ENCODE data around the gene KCNMB4.

KCNMB4 gene

GRCh38 chr12:70327541-70327940, 38.5 kb upstream of the KCNMB4 start:
- TF ChIP-seq, protein P1, sequence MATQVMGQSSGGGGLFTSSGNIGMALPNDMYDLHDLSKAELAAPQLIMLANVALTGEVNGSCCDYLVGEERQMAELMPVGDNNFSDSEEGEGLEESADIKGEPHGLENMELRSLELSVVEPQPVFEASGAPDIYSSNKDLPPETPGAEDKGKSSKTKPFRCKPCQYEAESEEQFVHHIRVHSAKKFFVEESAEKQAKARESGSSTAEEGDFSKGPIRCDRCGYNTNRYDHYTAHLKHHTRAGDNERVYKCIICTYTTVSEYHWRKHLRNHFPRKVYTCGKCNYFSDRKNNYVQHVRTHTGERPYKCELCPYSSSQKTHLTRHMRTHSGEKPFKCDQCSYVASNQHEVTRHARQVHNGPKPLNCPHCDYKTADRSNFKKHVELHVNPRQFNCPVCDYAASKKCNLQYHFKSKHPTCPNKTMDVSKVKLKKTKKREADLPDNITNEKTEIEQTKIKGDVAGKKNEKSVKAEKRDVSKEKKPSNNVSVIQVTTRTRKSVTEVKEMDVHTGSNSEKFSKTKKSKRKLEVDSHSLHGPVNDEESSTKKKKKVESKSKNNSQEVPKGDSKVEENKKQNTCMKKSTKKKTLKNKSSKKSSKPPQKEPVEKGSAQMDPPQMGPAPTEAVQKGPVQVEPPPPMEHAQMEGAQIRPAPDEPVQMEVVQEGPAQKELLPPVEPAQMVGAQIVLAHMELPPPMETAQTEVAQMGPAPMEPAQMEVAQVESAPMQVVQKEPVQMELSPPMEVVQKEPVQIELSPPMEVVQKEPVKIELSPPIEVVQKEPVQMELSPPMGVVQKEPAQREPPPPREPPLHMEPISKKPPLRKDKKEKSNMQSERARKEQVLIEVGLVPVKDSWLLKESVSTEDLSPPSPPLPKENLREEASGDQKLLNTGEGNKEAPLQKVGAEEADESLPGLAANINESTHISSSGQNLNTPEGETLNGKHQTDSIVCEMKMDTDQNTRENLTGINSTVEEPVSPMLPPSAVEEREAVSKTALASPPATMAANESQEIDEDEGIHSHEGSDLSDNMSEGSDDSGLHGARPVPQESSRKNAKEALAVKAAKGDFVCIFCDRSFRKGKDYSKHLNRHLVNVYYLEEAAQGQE (IDR thresholded peaks at IDR 0.05; ENCODE audit: insufficient read depth in 1 of 2, low read depth in 2 of 2, low read length in 2 of 2): no peak
- TF ChIP-seq TAF1 (IDR thresholded peaks at IDR 0.05; ENCODE audit: borderline replicate concordance, insufficient read depth, low read length): no peak
- no peak for TF ChIP-seq SIN3A (IDR thresholded peaks at IDR 0.05; ENCODE audit: borderline replicate concordance, insufficient read depth, low read length)
- TF ChIP-seq POLR2AphosphoS5 (IDR thresholded peaks at IDR 0.05; ENCODE audit: low read depth, low read length): no peak

DNA sequence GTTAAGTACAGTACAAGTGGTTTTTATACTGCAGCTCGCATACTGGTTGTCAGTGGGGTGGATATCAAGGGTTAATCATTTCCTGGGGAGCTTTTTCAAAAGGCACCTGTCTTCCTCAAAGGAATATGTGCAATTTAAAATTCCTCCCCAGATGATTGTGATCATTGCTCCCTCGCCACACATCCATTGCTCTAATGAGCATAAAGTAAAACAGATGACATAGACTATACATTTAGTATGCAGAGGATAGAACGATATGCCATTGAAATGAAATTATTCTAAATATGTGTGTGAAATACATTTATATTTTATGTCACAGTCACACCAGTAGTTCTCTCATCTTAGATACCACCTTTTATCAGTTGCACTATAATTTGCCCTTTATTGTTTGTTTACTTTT, 36.4 kb upstream of the KCNMB4 start:
- no peak for TF ChIP-seq TAF1 (IDR thresholded peaks at IDR 0.05; ENCODE audit: borderline replicate concordance, insufficient read depth, low read length)

GRCh38 chr12:70330158-70330557, 35.9 kb upstream of the KCNMB4 start:
- TF ChIP-seq TAF1 (IDR thresholded peaks at IDR 0.05; ENCODE audit: borderline replicate concordance, insufficient read depth, low read length) (no peak), SIN3A (IDR thresholded peaks at IDR 0.05; ENCODE audit: borderline replicate concordance, insufficient read depth, low read length) (no peak)

DNA sequence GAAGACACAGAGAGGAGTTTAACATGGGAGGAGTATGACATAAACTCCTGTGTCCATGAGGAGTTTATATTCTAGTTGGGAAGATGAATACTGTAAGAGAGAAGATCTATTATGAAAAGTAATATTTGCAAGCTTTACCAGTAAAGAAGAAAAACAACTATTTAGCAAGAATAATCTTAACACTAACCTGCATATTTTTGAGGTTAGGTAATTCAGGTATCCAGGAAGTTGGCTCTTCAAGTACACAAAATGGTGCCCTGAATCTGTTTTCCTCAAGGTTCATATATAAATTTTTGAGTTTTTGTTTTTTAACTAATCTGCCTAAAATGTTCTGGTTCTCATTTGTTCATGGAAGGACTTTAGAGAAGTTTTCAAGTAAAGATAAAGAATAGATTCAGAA, 33.9 kb upstream of the KCNMB4 start:
- no peak for TF ChIP-seq TAF1 (IDR thresholded peaks at IDR 0.05; ENCODE audit: borderline replicate concordance, insufficient read depth, low read length)
- no peak for TF ChIP-seq POLR2AphosphoS5 (IDR thresholded peaks at IDR 0.05; ENCODE audit: low read depth, low read length)
- no peak for TF ChIP-seq FOXP2 (optimal IDR thresholded peaks at IDR 0.05; ENCODE audit: borderline replicate concordance, extremely low read depth, extremely low read length, insufficient read depth)
- no peak for TF ChIP-seq SIN3A (IDR thresholded peaks at IDR 0.05; ENCODE audit: borderline replicate concordance, insufficient read depth, low read length)
- TF ChIP-seq, protein P1 (IDR thresholded peaks at IDR 0.05; ENCODE audit: insufficient read depth in 1 of 2, low read depth in 2 of 2, low read length in 2 of 2): no peak

DNA sequence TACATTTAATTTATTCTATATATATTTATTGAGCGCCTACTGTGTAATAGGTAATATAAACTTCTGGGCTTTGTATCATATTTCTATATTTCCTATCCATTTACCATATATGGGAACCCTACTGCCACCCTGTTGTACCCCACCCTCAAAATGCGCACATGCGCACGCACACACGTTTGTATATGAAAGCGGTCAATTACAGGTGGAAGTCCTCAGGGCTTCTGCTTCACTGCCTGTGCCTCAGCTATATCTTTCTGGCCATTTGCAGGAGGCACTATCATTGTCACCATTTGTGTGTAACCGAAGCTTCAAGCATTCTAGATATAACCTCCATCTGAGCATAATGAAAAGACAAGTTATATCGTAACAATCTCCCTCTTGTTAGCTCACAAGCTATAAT, 31.3 kb upstream of the KCNMB4 start:
- TF ChIP-seq POLR2AphosphoS5 (IDR thresholded peaks at IDR 0.05; ENCODE audit: low read depth, low read length) (no peak), SIN3A (IDR thresholded peaks at IDR 0.05; ENCODE audit: borderline replicate concordance, insufficient read depth, low read length) (no peak), FOXP2 (optimal IDR thresholded peaks at IDR 0.05; ENCODE audit: borderline replicate concordance, extremely low read depth, extremely low read length, insufficient read depth) (no peak), TAF1 (IDR thresholded peaks at IDR 0.05; ENCODE audit: borderline replicate concordance, insufficient read depth, low read length) (no peak)
- TF ChIP-seq, protein P1 (IDR thresholded peaks at IDR 0.05; ENCODE audit: insufficient read depth in 1 of 2, low read depth in 2 of 2, low read length in 2 of 2): no peak

DNA sequence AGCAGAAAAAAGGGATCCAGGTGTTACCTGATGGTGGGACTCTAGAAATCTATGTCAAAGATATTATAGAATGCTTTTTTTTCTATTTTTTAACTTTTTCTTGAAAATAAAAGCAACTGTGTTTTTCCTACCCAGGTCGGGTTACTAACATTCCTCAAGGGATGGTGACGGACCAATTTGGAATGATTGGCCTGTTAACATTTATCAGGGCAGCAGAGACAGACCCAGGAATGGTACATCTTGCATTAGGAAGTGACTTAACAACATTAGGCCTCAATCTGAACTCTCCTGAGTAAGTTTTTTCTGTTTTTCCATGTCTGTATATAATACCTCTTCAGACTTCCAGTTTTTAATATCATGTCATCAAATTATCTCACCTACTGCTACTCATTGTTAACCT, 27.6 kb upstream of the KCNMB4 start:
- TF ChIP-seq SIN3A (IDR thresholded peaks at IDR 0.05; ENCODE audit: borderline replicate concordance, insufficient read depth, low read length): no peak
- TF ChIP-seq TAF1 (IDR thresholded peaks at IDR 0.05; ENCODE audit: borderline replicate concordance, insufficient read depth, low read length): no peak
- no peak for TF ChIP-seq POLR2AphosphoS5 (IDR thresholded peaks at IDR 0.05; ENCODE audit: low read depth, low read length)
- TF ChIP-seq FOXP2 (optimal IDR thresholded peaks at IDR 0.05; ENCODE audit: borderline replicate concordance, extremely low read depth, extremely low read length, insufficient read depth): no peak
- TF ChIP-seq, protein P1 (IDR thresholded peaks at IDR 0.05; ENCODE audit: insufficient read depth in 1 of 2, low read depth in 2 of 2, low read length in 2 of 2): no peak

All from PFSK-1 (cell line).